ENCODE results near the gene LIF. TPM values are rescaled to one million over a fixed set of nuclear protein-coding genes. Genes with fewer than 3 reads are reported as not detected.

LIF gene
- total and polyA plus RNA-seq, 2 of the 4 experiments (the other 2 are of a cell fraction) = 130 to 214 TPM

- H4K5ac ChIP-seq (ENCODE audit: low read depth, low read length) = peak overlapping the region; percentile 83; the same call in 1 of the 2 replicates
- peak overlapping the region; percentile 76 for H3K27ac ChIP-seq (ENCODE audit: insufficient read depth, low read length)
- H2BK5ac ChIP-seq (ENCODE audit: low read depth, low read length, poor library complexity, severe bottlenecking) = peak overlapping the region; percentile 57
- H2BK20ac ChIP-seq (ENCODE audit: low read depth, low read length) = peak overlapping the region; percentile 97
- H2BK15ac ChIP-seq (ENCODE audit: low read depth, low read length) = peak overlapping the region; percentile 98; the same call in 2 of the 3 replicates
- peak overlapping the region; percentile 96 for H2BK120ac ChIP-seq (ENCODE audit: low read depth, low read length)
- H3K9me3 ChIP-seq (ENCODE audit: control insufficient read depth, insufficient read depth, low read length) = no peaks in the 10 kb centered on the region
- H2AFZ ChIP-seq (replicated peaks; ENCODE audit: low read length, poor library complexity) = peak overlapping the region; percentile 52
- peak overlapping the region; percentile 97 for H4K91ac ChIP-seq (ENCODE audit: insufficient read depth, low read depth, low read length)
- H3K9me1 ChIP-seq (ENCODE audit: insufficient read depth, low read length) = peaks cover 16% of the 10 kb centered on the region
- dilution Hi-C loops (cut with HindIII; ENCODE audit: low sequenced_read_pairs, unreplicated experiment) (no loop called here), in situ Hi-C loops (cut with MboI; ENCODE audit: low sequenced_read_pairs) (no loop called here), intact Hi-C loops (cut with micrococcal nuclease) (no loop called here)
- H3K9ac ChIP-seq (ENCODE audit: low read depth, low read length) = peak overlapping the region; percentile 57; the same call in 1 of the 2 replicates
- H4K8ac ChIP-seq (ENCODE audit: low read depth in 2 of 2, low read length in 2 of 2) = peak overlapping the region; percentile 98
- H3K18ac ChIP-seq (ENCODE audit: low read depth, low read length) = peak overlapping the region; percentile 97
- H4K20me1 ChIP-seq (ENCODE audit: insufficient read depth, low read length) = no peaks in the 10 kb centered on the region
- peaks cover 37% of the 10 kb centered on the region for H3K4me1 ChIP-seq (ENCODE audit: control insufficient read depth, insufficient read depth, low read length)
- ATAC-seq (ENCODE audit: low read depth) (no peak), DNase-seq (no peak)
- H3K4me3 ChIP-seq (ENCODE audit: insufficient read depth, low read depth, low read length) = no peak overlapping the region
- no TSS peak for BruUV-seq (replicated peaks)
- peak overlapping the region; percentile 90 for H2AK9ac ChIP-seq (replicated peaks; ENCODE audit: low read depth, low read length, poor library complexity)
- H2AK5ac ChIP-seq (ENCODE audit: low read depth, low read length) = peak overlapping the region; percentile 100
- WGBS, 2 experiments (ENCODE audit: extremely low coverage in 2 of 2, insufficient read length in 1 of 2) = 80% methylated on average over 1 of the region's 6 CpGs; no CpG with 5 or more reads in 1 of the 2 experiments
- H3K56ac ChIP-seq (ENCODE audit: extremely low read depth, insufficient read depth, low read length) = no peak overlapping the region
- no peak overlapping the region for H3K4me2 ChIP-seq (ENCODE audit: low read depth, low read length)
- H3K23ac ChIP-seq (ENCODE audit: low read depth, low read length) = no peak overlapping the region
- CTCF ChIA-PET = interaction anchor here (1.9 kb wide), 1 partner anchor 147 kb away, joined by 35 read pairs; no protein-coding TSS in a partner anchor
- no peak for TF ChIP-seq MAFK (IDR thresholded peaks at IDR 0.05; ENCODE audit: low read depth, low read length)
- TF ChIP-seq BHLHE40 (IDR thresholded peaks at IDR 0.05; ENCODE audit: low read depth, low read length) = no peak
- TF ChIP-seq POLR2A (IDR thresholded peaks at IDR 0.05; ENCODE audit: low read depth, low read length) = no peak
- TF ChIP-seq NFE2L2 (IDR thresholded peaks at IDR 0.05; ENCODE audit: low read depth, low read length) = no peak
- no peak for TF ChIP-seq RAD21 (IDR thresholded peaks at IDR 0.05; ENCODE audit: low read length)
- no peak for TF ChIP-seq CHD1 (IDR thresholded peaks at IDR 0.05; ENCODE audit: low read depth, low read length)
- no peak for TF ChIP-seq RFX5 (IDR thresholded peaks at IDR 0.05; ENCODE audit: low read depth, low read length)
- no peak for TF ChIP-seq CEBPB (IDR thresholded peaks at IDR 0.05; ENCODE audit: low read depth, low read length)
- no peak for TF ChIP-seq SMC3 (IDR thresholded peaks at IDR 0.05; ENCODE audit: low read depth, low read length)
- no peak for TF ChIP-seq FOS (IDR thresholded peaks at IDR 0.05; ENCODE audit: low read depth, low read length)
- no peak for TF ChIP-seq USF2 (IDR thresholded peaks at IDR 0.05; ENCODE audit: low read depth, low read length)
- POLR2A ChIA-PET (ENCODE audit: unreplicated experiment) = no interaction called here
- peaks cover 0 to 4% of the 10 kb centered on the region in 2 experiments; a peak in 2 of 4 replicates for H3K79me1 ChIP-seq (ENCODE audit: low read depth in 1 of 2, low read length in 2 of 2)
- no peaks in the 10 kb centered on the region for H3K27me3 ChIP-seq (ENCODE audit: control insufficient read depth, insufficient read depth, low read length)
- H3K14ac ChIP-seq (replicated peaks; ENCODE audit: low read depth, low read length) = peak overlapping the region; percentile 97; the same call in 1 of the 2 replicates
- H3K4ac ChIP-seq (ENCODE audit: low read depth, low read length) = peak overlapping the region; percentile 95
- no peaks in the 10 kb centered on the region for H3K36me3 ChIP-seq (ENCODE audit: control insufficient read depth, insufficient read depth, low read length)
Observed at GRCh38 chr22:30254314-30254713, 7.8 kb upstream of the LIF start.
